ELF-1 (cell line): ENCODE results near the gene RET.
"Not testable (repeated sequence)": the region's sequence is repeated elsewhere in the genome, so short reads cannot be mapped to it uniquely, and the experiment has no call there.

Source experiments
- DNase-seq: peaks from one replicate; pipeline ENCODE4 v3.0.0-alpha.2; 2016; ENCODE audit warnings: low read depth, low spot score

The RET gene

GRCh38 chr10:43077421-43078171, 727 bp downstream of the RET start:
- no peak for DNase-seq

DNA sequence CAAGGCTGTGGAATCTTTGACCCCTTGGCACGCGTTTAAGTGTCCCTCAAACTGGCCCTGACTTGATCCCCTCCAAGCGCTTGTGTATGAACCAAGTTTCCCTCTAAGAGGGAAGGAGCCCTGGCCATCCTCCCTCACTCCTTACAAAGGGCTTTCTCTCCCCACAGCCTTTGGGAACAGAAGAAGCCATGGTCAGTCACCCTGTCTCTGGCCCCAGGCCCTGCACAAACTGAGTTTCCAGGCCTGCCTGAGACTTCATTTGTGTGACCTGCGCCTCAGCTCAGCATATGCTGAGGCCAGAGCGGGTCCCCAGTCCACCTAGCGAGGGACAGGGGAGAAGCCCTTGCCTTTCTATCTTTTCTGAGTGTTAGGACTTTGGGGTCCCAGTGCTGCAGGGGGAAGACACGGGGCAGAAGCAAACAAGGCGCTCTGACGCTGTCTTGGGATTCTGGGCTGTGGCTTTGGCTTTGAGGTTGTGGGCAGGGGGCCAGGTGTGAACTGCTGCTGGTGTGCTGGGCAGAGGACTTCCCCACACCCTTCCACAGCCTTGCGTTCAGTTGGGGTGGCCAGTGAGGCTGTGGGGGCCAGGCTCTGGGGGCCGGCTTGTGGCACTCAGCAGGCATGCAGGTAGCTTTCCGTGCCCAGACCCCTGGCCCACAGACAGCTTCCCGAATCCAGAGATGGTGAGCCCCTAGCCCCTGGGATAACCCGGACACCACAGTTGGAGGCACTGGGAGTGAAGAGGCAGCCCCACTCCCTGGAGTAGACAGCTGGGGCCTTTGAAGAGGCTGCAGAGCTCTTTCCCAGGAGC, 1.5 kb downstream of the RET start:
- DNase-seq = no peak

- DNase-seq = peak; percentile 43
Observed at GRCh38 chr10:43078986-43079273, 2.1 kb downstream of the RET start.

DNA sequence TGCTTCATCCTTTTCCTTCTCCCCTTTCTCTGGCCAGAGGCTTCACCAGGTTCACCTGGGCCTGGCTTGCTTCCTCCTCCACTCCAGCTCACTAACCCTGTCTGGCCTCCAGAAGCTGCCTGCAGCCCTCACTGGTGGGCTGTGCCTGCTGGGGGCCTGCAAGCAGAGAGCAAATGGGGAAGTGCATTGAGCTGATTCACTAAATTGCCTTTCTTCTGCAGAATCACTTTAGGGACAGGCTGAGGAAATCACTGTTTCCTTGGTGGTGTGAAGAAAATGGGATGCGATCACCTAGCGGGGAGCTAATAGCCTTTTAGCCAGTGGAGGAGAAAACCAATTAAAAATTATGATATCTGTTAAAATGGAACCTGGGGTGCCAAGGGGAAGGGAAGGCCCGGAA, 3.0 kb downstream of the RET start:
- DNase-seq = no peak

GRCh38 chr10:43082087-43082486, 5.2 kb downstream of the RET start:
- no peak for DNase-seq

- no peak for DNase-seq
Observed at GRCh38 chr10:43082746-43083145, 5.9 kb downstream of the RET start.

GRCh38 chr10:43083764-43084163, 6.9 kb downstream of the RET start:
- no peak for DNase-seq

DNA sequence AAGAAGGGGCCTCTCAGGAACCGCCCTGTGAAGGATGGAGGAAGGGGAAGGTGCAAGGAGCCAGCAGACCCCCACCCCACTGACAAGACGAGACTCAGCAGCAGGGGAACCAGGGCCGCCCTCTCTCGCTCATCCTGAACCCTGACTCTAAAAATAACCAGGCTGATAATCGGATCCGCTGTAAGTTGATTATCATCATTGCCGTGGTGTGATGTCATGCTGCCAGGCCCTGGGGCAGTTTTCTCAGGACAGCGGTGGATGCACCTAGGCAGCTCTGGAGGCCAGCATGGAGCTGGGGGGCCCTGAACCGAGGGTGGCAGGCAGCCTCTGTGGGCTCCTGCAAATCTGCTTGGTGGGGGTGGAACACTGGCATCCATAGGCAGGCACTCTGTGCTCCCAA, 7.9 kb downstream of the RET start:
- no peak for DNase-seq

- DNase-seq = no peak
Observed at GRCh38 chr10:43086321-43086942, 9.6 kb downstream of the RET start.

- no peak for DNase-seq
Observed at GRCh38 chr10:43089519-43089918, 12.7 kb downstream of the RET start.

- no peak for DNase-seq
Observed at GRCh38 chr10:43090188-43090587, 13.3 kb downstream of the RET start.

- no peak for DNase-seq
Observed at GRCh38 chr10:43090664-43091063, 13.8 kb downstream of the RET start.

DNA sequence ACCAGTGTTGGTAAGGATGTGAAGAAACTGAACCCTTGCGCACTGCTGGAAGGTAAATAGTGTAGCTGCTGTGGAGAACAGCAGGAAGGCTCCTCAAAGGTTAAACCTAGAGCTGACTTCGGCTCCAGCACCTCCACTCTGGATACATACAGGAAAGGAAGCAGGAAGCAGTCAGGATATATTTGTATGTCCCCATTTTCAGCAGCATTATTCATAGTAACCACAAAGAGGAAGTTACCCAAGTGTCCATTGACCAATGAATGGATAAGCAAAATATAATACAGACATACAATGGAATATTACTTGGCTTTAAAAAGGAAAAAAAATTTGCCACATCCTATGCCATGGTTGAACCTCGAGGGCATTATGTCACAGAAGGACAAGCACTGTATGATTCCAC, 15.0 kb downstream of the RET start:
- no peak for DNase-seq

- DNase-seq = peak; percentile 79
Observed at GRCh38 chr10:43093423-43094076, 16.7 kb downstream of the RET start.

- peak; percentile 20 for DNase-seq
Observed at GRCh38 chr10:43094085-43094484, 17.2 kb downstream of the RET start.

DNA sequence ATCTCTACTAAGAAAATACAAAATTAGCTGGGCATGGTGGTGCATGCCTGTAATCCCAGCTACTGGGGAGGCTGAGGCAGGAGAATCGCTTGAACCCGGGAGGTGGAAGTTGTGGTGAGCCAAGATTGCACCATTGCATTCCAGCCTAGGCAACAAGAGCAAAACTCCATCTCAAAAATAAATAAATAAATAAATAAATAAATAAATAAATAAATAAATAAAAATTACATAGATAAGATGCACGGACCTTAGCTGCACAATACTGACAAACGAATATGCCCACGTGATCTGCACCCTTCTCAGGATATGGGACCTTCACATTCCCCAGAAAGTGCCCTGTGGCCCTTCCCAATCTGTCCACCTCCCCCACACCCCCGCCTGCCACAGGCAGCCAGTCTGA, 22.5 kb downstream of the RET start:
- not testable (repeated sequence) for DNase-seq

- no peak for DNase-seq
Observed at GRCh38 chr10:43099928-43100327, 23.1 kb downstream of the RET start.

GRCh38 chr10:43100366-43100765, 23.5 kb downstream of the RET start:
- DNase-seq = no peak

DNA sequence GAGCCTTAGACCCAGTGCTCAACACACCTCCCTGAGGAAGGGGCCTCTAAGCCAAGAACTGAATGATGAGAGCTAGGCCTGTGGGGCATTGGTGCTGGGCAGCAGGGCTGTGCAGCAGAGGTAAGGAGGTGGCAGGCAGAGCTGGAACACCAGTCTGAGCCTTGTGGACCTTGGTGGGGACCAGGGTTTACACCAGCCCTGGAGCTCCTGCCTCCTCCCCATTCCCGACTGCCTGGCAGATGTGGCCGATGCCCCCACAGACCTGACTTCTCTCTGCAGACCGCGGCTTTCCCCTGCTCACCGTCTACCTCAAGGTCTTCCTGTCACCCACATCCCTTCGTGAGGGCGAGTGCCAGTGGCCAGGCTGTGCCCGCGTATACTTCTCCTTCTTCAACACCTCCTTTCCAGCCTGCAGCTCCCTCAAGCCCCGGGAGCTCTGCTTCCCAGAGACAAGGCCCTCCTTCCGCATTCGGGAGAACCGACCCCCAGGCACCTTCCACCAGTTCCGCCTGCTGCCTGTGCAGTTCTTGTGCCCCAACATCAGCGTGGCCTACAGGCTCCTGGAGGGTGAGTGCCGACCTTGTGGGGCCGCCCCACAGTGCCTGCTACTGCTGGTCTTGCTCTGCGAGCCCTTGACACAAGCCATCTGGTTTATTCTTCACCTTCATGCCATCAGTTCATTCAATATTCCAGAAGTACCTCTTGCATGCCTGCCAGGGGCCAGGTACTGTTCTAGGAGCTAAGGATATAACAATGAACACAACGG, 25.4 kb downstream of the RET start:
- DNase-seq = peak; percentile 23

DNA sequence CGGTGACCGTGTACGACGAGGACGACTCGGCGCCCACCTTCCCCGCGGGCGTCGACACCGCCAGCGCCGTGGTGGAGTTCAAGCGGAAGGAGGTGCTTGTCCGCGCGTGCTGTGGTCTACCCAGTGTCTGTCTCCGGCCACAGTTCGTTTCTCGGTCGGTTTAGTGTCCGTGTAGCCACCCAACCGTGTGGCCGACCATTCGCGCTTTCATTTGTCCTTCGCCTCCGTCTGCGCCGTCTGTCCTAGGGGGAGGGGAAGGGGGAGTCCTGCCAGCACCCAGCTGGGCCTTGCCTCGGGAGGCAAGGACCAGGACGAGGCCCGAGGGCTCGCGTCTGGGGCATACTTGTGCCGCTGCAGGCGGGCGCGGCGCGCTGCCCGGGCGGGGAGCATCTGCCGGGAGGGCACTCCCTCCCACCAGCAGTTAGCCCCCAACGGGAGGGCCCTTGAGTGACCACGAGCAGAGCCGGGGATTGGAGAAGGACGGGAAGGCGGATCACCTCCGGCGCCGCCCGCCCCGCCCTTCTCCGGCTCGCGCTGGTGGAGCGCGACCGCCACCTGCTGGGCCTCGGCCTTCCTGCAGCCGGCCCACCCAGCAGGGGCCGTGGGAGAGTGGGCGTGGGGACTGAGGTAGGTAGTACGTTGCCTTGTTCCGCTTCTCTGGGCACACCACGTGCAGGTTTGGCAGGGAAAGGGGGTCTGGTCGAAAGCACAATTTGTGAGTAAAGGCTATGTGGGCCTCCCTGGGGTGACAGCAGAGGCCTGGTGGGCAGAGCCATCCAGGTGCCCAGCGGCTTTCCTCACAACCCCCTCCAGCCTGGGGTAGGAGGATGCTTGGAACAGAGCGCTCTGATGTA, 28.5 kb downstream of the RET start:
- peak; percentile 92 for DNase-seq

- DNase-seq = no peak
Observed at GRCh38 chr10:43105956-43106229, 29.0 kb downstream of the RET start.
